NCI-H146 (cell line): ENCODE measurements around the gene PBX4.
"Not testable (repeated sequence)": the region's sequence is repeated elsewhere in the genome, so short reads cannot be mapped to it uniquely, and the experiment has no call there.

Experiments used
- DNase-seq: peaks from one replicate; lab custom pipeline; 2025; lab: John Stamatoyannopoulos, UW

The PBX4 gene, protein sequence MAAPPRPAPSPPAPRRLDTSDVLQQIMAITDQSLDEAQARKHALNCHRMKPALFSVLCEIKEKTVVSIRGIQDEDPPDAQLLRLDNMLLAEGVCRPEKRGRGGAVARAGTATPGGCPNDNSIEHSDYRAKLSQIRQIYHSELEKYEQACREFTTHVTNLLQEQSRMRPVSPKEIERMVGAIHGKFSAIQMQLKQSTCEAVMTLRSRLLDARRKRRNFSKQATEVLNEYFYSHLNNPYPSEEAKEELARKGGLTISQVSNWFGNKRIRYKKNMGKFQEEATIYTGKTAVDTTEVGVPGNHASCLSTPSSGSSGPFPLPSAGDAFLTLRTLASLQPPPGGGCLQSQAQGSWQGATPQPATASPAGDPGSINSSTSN

DNA sequence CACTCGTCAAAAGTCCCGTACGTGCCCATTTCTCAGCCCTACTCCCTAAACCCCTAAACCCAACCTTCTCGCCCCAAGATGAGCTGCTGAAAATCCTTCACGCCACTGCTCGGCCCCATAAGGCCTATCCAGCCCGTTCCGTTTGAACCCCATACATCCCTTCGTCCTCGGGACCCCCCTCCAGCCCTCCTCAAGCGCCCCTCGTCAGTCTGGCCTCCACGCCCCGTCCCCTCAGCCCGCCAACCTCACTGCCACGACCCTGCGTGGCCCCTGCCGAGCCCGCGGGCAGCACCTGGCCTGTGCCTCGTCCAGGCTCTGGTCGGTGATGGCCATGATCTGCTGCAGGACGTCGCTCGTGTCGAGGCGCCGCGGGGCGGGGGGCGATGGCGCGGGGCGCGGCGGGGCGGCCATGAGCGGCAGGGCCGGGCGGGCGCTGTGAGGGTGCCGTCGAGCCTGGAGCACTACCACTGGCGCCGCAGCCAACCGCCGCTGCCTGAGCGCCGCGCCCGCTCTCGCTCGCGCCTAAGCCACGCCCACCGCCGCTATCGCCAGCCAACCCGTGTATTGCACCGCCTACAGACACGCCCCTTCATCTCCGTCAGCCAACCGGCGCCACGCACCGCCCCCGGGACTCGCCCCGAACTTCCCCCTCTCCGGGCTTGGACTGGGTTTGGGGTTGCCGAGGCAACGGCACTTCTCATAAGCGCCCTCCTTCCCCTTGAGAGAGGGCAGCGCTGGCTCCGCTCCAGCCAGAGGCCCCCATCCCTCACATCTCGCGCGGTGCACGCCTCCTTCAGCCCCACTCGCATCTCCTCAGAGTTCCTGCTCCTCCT, at the start of gene PBX4:
Gene PBX4, minus strand, starts transcription at position 469 of the 833 bp plus-strand sequence. Its CDS starts 58 bp downstream, at position 411.
- DNase-seq, result peak; percentile 99

DNA sequence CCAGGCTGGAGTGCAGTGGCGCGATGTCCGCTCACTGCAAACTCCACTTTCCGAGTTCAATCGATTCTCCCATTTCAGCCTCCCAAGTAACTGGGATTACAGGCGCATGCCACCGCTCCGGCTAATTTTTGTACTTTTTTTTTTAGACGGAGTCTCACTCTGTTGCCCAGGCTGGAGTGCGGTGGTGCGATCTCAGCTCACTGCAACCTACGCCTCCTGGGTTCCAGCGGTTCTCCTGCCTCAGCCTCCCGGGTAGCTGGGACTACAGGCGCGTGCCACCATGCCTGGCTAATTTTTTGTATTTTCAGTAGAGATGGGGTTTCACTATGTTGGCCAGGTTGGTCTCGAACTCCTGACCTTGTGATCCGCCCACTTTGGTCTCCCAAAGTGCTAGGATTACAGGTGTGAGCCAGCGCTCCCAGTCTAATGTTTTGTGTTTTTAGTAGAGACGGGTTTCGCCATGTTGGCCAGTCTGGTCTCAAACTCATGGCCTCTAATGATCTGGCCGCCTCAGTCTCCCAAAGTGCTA, 47.0 kb upstream of the PBX4 start:
- not testable (repeated sequence) for DNase-seq

DNA sequence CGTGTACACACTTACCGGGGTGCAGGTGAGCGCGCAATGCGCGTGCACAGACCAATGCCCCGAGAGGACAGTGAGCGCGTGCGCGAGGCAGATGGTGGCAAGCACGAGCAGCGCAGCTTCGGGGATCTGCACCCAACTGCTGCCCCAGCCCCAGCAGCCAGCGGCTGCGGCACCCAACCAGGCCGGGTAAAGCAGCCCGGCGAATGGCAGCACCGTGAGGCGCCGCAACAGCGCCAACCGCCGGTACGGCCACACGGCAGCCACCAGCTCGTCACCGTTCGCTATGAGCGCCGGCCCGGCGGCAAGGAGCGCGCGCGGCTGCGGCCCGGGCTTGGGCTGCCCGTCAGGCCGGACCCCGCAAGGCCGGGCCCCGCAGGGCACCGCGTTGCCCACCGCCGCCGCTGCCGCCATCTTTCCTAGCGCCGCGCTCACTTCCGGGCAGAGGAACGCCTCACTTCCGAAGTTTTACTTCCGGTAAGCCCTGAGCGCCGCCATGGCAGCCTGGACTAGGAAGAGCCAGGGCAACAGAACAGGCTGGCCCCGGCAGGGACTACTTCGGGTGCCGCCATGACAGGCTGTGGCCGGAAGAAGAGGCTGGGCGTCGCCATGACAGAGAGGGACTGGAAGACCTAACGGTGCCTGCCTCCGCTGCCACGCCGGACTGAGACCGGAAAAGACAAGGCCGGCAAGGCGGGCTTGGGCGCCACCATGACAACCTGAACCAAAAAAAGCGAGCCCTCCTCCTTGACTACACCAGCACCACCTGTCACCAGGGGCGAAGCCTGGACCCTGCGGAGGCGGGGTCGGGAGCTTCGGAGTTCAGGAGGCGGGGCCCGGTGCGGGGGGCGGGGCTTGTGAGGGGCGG, 45.0 kb upstream of the PBX4 start, which contains the start of gene ATP13A1:
Gene ATP13A1, minus strand, starts transcription at position 421 of the 865 bp plus-strand sequence. Its CDS starts 10 bp downstream, at position 411.
- peak; percentile 100 for DNase-seq

DNA sequence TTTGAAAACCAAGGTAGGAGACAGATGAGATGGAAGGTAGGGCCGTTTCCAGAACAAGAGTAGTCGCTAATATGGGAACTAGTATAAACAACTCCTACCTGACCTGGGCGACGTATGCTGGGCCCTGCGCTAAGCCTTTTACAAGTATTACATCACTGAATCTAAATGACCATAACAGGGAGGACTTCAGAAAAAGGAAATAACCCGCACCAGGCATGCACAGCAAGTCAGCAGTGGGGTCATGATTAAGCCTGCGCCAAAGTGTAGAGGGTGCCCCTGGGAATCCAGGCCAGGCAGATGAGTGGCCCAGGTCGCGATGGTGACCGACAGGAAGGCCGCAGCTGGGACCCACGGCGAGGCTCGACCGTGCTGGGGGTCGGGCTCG, 44.4 kb upstream of the PBX4 start:
- DNase-seq, result no peak

DNA sequence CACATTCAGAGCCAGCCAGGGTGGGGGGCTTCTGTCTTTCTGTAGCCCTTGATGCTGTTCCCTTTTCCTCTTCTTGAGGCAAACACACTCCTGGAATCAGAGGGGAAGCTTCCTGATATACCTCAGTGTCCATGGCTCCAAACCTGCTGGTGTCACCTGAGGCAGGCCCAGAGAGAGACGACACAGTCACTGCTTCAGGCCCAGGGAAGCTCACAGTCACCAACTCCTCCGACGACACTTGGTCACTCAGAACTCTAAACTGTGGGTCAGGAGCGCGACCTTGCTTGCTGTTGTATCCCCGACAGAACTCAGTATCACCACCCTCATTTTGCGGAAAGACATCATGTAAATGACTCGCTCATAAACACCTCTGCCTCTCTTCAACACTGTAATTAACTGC, 43.9 kb upstream of the PBX4 start:
- no peak for DNase-seq

DNA sequence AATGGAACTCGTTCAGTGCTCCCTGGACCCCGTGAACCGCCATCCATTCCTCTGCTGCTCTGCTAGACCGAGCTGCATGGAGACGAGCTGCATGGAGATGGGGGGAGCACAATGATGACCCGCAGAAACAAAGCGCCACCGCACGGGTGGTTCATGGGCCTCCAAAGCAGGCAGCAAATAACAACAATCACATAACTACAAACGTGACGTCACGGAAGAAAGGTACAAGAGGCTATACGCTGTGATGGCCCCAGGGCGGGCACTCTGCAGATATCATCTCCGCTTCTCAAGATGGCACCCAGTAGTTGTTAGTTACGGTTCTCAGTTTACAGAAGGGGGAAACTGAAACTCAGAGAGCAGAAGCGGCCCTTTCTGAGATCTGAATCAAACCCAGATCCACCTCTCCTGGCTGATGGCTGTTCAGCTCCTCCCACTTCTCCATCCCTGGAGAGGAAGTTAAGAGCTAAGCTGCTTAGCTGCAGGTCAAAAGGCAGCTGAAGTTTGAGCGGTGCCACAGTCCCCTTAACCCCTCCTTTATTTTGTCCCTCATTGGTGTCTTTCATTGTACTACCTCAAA, 43.3 kb upstream of the PBX4 start:
- DNase-seq, result no peak

DNA sequence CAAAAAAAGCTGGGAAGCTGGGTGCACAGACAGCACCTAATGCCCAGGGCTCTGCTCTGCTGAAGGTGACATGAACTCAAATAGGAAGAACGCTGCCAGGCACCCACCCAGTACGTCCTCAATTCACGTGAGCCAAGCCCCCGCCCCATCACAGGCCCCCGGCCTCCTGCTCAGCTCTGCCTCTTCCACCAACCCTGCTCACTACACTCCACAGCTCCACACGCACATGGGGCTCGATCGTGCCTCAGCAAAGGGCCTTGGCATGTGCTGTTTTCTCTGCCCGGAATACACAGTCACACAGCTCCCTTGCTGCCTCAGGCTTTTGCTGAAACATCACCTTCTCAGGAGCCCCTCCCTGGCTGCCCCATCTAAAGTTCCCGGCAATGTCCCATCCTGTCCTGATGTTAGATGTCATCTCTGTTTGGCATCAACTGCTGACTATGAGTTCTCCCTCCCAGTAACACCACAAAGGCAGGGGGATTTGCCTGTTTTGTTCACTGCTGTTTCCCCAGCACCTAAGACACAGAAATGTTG, 42.7 kb upstream of the PBX4 start:
- DNase-seq, result no peak

DNA sequence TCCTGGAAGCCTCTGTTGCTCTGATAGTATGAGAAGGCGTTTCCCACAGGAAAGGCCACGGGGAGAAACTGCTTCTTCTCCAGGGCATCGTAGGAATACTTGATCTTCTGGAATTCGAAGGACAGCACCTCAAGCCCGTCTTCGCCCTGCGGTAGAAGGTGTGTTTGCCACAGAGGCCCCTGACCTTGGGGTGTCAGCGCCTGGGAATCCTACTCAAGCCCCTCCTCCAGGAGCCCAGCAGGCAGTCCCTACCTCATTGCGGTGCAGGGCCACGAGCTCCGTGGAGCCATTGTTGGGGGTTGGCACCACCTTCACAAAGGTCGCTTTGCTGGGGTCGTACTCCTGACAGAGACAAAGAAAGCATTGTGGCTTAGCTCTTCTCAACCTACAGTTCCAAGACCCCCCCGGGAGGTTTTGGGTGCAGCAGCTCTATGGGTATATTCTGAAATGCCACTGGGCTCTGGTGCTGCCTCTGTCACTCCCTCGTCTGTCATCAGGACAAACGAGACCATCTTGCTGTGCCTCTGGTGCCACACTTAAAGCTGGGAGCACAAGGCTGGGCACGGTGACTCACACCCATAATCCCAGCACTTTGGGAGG, 41.3 kb upstream of the PBX4 start:
- DNase-seq, result no peak

DNA sequence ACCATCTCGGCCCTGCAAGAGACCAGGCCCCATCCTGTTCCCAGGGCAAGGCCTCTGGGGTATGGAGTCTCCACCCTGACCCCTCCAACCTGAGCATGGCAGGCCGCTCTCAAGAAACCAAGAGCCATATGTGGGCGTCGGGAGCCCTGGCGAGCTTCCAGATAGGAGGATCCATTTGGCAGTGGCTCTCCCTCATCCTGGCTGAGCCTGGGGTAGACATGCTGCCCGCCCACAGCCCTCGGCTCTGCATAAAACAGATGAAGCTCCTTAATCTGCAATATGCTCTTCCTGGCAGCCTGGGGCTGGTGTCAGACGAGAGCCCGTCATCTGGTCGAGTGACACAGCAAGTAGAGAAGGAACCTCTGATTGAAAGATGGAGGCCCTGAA, 38.9 kb upstream of the PBX4 start:
- no peak for DNase-seq

DNA sequence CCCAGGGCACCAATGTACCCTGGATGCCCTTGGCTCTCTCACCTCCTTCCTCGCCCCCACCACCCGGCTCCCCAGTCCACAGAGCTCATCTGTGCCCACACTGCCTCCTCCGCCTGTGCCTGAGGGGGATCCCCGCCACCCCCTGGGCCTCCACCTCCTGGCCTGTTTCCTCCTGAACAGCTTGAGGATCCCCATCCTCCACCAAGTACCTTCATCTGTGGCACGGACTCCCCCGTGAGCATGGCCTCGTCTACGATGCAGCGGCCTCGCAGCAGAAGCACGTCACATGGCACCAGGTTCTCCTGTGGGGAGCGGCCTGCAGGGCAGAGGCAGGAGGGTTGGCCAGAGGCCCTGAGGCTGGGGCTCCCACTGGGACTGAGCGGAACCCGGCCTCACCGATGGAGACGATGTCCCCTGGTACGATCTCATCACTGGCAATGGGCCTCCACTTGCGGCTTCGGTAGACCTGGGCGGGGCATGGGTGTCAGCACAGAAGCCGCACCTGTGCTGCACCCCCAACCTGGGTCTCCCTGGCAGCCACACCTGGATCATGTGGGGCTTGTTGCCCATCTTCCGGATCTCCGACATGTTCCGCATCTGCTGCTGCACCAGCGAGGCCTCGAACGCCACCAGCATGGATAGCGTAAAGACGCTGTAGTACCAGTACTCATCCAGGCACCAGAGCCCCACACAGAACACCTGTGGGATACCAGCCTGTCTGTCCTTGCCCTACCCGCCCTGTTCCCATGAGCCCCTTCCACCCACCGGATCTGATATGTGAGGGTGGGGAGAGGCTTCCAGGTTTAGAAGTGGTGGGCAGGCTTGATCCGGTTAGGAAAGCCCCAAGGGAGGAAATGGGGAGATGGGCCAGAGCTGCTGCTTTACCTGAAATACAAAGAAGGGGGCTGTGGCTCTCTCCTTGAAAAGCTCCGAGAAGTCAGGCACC, 38.2 kb upstream of the PBX4 start:
- DNase-seq, result no peak

DNA sequence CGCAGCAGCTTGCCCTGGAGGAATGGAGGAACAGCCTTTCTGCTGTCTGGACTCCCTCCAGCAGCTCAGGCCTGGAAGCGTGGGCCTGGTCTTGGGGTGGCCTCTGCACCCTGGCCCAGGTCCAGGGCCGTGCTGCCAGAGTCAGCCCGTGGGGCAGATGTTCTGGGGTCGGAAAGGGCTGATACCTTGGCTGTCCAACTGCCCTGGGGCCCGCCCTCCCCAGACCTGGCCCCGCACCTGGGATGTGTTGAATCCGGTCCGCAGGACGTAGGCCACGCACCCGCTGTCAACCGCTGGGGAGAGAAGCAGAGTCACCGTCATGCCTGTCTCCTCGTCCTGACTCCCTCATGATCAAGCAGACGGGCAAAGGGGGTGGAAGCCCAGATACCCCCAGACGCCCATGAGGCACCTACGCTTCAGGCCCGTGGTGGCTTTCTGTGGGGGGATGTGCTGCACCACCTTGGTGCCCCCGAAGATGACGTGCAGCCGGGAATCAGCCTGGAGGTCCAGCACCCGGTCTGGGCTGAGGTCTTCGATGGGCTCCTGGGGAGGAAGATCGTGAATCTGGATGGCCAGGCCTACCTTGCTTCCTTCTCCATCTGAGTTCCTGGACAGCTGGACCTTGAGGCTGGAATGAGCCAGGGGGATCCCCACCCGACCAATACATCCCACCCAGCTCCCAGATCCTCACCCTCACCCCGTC, 37.3 kb upstream of the PBX4 start:
- DNase-seq, result no peak

DNA sequence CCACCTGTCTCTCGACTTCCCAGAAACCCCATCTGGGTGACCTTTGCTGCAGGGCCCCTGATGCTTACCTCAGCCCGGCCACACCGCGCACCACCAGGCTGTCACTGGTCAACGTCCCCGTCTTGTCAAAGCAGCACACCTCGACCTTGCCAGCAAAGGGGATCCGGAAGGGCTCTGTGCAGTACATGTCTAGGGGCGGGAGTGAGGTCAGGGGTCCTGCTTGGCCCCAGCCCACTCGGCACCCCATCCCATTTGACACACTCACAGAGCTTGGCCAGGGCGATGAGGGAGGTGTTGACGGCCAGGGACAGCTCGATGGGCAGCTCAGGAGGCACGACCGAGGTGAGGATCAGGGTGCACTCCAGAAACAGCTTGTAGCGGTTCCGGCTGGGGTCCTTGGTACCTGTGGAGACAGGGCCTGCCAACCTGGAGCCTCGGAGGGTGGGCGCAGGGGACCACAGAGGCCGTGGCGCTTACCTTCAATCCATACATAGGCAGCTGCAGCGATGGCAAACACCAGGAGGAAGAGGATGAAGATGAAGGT, 36.6 kb upstream of the PBX4 start:
- no peak for DNase-seq

DNA sequence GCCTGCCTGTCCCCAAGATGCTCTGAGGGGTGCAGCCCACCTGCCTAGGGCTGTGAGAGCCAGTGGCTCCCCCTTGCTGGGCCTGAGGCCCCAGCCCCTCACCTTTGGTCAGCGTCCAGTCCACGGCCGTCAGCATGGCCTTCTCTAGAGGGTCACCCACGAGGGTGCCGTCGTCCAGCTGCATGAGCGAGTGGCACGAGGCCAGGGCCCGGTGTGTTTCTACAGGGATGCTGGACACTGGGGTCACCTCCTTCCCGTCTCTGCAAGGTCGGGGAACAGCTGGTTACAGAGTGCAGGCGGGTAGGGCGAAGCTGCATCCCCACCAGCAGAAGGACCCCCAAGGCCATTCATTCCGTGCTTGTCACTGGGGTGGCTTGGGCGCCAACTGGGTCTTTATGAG, 36.0 kb upstream of the PBX4 start:
- no peak for DNase-seq

DNA sequence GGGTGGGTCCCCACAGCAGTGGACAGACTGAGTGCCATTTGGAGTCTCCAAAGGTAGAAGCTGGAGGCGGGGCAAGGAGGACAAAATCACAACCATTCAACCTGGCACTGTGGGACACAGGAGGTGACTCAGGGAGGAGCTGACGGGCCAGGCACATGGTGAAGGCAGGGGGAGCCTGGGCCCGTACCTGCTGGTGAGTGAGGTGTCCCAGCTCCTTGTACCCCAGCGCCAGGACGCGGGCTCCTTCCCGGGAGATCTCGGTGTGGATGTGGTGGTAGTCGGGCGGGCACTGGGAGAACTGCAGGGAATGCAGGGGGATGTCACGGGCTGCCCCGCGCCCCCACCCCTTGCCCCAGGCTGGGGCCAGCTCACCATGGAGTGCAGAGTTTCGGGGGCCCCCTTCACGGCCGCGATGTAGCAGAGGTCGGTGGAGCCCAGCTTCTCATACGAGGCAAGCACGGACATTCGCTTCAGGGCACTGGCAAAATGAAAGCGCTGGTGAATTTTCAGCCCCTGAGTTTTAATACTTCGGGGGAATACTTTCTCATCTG, 35.2 kb upstream of the PBX4 start:
- DNase-seq, result no peak

DNA sequence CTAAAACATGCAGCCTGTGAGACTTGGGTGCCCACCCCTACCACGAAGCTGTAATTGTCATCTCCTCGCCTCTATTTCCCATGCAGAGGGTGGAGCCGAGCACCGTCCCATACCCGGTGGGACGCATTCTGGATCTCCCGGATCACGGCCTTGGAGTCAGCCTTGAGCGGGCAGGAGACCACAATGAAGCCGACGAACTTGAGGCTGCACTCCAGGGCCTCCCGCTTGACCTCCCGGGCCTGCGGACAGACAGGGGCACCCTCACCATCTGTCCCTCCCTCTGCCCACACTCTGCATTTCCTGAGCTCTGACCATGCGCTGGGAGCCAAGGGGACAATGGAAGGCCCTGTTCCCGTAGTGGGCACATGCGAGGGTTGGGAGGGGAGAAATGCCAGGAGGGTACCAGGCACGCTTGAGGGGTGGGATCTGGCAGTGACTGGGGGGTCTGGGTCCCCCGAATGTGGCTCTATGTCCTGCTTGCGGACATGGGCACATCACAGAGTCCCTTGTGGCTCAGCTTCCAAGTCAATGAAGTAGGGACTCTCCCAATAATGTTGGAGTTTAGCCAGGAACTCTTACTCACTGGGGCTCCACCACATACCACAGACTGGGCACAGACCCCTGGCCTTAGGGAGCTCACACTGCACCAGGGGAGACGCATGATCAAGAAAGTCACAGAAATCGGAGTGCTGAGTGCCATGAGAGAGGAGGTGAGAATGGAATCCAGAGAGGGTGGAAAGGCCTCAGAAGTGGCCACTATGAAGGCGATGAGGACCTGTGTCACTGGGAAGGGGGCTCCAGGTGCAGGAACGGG, 34.2 kb upstream of the PBX4 start:
- no peak for DNase-seq

DNA sequence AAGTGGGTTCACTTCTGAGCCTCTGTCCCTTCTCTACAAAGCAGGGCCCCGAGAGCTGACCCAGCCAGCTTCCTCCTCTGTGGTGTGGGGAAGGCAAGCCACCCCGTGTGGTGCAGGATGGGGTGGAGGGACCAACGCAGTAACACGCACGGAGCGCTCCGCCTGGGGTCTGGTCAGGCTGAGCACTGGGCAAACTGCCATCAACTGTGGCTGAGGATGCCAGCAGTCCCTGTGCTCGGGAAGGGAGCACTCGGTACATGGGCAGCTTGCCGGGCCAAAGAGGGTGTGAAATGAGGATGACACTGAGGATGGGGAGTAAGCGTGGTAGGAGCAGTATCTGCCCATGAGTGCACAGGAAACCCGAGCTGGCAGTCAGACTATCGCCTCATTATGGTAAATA, 32.6 kb upstream of the PBX4 start:
- DNase-seq, result no peak

DNA sequence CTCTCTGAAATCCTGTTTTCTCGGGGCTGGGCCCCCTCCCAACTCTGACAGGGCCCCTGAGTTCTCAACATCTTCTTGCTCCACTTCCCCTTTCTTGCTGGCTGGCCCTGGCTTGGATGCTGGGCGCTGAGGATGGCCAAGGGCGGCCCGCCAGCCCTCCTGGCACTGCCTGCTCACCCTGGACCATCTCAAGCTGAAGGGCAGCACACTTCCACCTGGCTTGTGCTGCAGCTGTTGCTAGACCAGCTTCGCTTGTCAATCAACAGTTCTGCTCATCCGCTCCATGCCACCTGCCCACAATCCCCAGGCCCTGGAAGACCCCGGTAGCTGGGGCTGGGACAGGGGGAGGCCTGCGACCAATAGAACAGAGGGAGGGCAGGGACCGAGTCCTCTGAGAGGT, 31.8 kb upstream of the PBX4 start:
- no peak for DNase-seq

DNA sequence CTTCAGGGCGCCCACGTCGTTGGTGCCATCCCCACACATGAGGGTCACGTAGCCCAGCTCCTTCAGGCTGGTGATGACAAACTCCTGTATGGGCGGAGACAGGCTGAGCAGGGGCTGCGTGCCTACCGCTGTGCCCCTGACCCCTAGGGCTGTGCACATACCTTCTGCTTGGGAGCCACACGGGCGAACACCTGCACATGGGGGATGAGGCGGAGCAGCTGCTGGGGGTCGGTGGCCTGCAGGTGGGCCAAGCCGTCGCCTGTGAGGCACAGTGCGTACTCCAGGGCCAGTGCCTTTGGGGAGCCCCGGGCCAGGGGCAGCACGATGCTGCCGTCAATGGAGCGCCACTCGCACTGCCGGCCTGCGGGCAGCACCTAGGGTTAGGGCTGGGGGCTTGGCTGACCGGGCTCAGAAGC, 31.1 kb upstream of the PBX4 start:
- no peak for DNase-seq
